Non-pigmented ciliary epithelial cell (primary cell): Measurements from ENCODE around the gene CRLF1.

Experiments used
- DNase-seq: peaks from one replicate; pipeline ENCODE4 v3.0.0-alpha.2; 2010; ENCODE audit warnings: low read depth

CRLF1 gene, protein sequence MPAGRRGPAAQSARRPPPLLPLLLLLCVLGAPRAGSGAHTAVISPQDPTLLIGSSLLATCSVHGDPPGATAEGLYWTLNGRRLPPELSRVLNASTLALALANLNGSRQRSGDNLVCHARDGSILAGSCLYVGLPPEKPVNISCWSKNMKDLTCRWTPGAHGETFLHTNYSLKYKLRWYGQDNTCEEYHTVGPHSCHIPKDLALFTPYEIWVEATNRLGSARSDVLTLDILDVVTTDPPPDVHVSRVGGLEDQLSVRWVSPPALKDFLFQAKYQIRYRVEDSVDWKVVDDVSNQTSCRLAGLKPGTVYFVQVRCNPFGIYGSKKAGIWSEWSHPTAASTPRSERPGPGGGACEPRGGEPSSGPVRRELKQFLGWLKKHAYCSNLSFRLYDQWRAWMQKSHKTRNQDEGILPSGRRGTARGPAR

DNA sequence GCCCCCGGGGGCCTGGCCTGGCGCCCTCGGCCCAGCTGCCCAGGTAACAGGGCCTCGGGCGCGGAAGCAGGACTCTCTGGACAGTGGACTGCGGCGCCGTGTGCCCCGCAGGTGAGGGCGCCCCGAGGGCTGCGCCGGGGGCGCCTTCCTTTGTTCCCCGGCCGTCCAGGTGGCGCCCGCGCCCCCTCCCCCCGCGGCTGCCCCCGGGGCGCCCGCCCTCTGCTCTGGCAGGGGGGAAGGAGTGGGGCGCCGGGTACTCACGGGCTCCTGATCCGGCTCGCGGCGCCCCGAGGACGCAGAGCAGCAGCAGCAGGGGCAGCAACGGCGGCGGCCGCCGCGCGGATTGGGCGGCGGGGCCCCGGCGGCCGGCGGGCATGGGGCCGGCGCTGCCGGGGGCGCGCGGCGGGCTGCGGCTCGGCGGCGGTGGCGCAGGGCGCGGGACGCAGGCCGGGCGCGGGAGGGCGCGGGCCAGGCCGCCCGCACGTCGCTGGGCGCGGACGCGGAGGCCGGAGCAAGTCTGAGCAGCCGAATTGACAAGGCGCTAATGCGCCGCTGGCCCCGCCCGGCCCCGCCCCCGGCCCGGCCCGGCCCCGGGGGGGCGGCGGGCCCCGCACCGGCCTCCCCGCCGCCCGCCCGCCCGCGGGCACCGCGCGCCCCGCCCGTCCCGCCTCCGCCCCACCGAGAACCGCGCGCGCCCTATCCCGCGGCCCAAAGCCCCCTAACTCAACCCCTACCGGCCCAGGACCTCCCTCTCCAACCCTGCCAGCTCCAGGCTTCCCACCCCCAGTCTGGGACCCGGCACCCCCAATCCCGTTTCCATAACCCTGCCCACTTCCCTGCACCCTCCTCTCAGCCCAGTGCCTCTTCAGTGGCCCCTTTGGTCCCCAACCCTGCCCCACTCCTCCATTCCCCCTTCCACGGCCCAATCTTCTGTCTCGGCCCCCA is at the start of gene CRLF1:
CRLF1 (minus strand) TSS at position 519 of the 945 bp plus-strand sequence; CDS start at position 376, 143 bp downstream.
- DNase-seq = no peak

DNA sequence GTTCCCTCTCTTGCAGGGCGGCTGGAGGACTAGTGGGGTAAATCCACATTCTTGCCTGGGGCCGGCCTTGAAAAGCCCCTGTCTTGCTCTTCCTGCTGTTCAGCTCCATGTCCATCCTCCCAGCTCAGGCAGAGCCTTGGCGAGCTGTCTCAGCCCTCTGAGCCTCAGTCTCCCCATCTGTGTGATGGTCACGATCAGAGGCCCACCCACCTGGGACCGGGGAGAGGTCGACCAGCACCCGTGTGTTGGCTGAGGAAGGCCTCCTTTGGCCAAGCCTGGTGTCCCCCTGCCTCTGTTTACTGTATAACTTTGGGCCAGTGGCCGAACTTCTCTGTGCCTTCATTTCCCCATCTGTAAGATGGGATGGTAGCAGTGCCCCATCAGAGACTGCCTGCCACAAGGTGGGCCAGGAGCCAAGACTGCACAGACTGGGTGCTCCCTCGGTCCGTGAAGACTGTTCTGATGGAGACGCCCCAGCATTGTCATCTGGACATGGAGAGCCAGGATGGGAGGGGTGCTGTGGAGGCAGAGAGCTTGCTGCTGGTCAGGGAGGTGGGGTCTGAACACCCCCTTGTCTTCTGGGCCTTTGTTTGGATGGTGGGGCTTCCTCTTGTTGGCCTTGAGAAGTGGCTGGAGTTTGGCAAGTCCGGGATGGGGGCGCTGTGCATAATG is 48.7 kb upstream of the CRLF1 start:
- no peak for DNase-seq

DNA sequence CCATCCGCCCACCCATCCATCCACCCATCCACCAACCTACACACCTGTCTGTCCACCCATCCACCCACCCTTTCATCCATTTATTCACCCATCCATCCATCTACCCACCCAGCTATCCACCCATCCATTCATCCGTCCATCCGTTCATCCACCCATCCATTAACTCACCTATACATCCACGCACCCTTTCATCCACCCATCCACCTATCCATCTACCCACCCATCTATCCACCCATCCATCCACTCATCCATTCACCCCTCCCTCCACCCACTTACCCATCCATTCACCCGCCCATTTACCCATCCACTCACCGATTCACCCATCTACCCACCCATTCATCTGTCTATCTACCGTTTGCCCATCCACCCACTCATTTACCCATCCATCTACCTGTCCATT is 47.9 kb upstream of the CRLF1 start:
- no peak for DNase-seq

DNA sequence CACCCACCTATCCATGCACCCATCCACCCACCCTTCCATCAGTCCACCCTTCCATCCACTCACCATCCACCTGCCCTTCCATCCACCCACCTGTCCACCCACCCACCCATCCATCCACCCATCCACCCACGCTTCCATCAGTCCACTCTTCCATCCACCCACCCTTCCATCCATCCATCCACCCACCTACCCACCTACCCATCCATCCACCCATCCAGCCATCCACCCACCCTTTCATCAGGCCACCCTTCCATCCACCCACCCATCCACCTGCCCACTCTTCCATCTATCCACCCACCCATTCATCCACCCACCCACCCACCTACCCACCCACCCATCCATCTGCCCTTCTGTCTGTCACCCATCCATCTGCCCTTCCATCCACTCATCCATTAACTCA is 47.3 kb upstream of the CRLF1 start:
- DNase-seq = no peak

DNA sequence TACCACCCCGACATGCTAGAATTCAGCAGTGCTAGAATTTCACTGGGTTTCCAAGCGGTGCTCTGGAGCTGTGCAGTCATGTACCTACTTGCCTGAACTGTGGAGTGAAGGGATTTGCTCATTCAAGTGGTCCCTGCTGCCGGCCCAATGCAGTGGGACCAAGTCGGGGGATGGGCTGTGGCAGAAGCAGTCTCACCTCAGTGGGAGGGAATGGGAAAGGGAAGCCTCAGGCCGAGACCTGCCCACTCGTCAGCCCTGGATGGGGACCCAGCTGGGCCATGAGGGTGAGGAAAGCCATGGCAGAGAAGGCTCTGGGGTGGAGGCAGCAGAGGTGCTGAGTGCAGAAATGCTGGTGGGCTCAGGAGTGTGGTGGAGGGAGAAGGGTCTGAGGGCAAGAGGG is 45.1 kb upstream of the CRLF1 start:
- no peak for DNase-seq

DNA sequence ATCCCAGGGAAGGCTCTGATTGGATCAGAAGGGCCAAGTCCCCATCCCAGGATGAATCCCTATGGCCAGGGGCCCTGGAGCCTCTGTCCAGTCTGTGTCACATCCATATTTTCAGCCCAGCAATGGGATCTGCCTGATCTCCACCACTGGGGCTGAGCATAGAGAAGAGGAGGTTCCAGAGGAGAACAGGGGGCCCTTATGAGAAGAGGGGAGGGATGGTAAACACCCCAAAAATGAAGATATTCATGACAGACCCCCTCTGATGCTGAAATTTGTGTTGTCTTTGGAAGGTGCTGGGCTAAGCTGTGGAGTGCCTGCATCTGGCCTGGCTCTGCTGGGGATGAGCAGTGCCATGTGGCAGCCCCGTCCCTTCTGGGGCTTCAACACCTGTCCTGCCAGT is 44.7 kb upstream of the CRLF1 start:
- DNase-seq = no peak

DNA sequence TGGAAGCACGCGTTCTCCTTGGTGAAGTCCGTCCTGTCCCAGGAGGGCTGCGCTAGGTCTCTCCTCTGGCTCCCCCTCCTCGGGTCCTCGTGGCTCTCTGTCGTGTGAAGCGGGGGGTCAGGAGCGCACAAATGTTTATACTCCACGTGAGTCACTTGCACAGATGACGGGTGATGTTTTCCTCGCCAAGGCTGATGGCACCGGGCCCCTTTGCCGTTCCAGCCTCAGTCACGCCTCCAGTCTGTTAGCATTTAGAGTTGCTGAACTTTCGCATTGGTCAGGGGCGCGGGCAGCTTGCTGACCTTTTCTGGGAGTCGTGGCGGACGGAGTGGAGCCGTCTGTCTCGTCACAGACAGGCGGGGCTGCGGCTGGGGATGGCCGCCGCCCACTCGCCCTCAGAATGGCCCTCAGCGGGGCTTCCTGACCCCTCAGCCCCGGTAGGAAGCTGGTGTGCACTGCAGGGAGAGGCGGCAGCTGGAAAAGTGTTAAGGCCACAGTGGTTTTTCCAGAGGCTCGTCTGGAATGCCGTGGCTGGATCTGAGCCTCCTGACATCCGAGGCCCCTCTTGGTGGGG is 44.0 kb upstream of the CRLF1 start:
- DNase-seq = no peak

DNA sequence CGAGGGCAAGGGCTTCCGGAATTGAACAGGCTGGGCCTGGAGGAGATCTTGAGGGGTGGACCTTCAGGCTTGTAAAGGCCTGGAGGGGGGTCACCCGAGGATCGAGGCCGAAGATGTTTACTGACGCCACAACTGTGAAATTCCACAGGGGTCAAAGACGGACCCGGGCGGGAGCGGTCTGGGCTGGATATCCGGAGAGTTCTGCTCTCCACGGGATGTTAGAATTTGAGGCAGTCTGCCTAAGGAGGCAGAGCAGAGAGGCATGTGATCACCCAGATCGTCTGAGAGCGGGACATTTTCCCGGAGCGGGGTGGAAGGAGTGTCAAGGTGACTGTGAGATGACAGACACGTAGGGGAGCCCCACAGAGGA is 43.4 kb upstream of the CRLF1 start:
- no peak for DNase-seq

DNA sequence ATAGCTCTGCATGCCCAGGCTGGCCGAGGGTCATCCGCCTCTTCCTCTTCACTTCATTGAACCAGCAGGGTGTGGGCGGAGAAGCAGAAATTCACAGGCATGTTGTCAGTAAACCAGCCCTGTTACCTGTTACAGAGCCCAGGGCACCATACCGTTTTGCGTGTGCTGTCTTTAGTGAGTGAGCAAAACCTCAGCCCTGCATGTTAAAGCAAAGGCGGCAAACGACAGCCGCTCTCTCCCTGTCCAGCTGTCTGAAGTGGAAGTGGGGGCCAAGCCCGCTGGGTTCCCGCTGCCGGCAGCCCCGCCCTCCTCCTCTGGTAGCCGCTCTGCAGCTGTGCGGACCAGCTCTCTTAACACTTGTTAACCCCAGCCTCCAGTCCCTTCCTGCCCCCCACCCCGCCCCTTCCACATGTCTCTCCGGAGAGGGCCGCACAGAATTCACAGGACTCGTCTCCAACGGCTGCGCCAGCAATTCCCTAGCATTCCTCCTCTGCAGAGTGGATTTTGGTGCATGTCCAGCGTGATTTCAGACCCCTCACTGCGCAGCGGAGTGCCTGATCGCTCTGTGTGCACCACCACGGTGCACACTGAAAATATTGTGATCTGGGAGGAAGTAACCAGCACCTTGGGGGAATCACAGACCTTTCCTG is 42.9 kb upstream of the CRLF1 start:
- DNase-seq = no peak

DNA sequence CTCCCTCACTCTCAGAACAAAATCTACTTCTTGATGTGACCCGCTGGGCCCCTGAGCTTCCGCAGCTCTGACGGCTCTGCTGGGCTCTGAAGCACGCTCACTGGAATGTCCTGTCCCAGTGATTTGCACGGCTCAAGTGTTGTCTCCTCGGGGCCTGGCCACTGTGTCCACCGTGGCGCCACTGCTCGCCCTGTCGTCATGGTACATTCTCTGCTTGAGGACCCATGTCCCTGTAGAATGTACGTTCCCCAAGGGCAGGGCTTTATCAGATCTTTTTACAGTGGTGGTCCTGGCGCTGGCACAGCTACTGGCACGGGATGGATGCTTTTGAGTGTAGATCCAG is 42.3 kb upstream of the CRLF1 start:
- no peak for DNase-seq

DNA sequence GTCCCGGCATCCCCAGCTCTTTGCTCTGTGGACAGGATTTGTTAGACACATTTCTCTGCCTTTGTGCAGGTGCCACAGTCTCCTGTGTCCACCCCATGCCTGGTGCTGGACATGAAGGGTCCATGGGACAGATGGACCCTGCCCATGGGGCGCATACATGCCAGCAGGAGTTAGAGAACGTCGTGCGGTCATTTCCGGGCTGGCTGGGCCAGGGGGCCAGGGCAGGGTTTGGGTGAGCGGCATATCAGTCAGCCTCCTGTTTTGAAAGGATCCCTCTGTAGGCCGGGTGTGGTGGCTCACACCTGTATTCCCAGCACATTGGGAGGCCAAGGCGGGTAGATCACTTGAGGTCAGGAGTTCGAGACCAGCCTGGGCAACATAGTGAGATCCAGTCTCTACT is 41.2 kb upstream of the CRLF1 start:
- no peak for DNase-seq

DNA sequence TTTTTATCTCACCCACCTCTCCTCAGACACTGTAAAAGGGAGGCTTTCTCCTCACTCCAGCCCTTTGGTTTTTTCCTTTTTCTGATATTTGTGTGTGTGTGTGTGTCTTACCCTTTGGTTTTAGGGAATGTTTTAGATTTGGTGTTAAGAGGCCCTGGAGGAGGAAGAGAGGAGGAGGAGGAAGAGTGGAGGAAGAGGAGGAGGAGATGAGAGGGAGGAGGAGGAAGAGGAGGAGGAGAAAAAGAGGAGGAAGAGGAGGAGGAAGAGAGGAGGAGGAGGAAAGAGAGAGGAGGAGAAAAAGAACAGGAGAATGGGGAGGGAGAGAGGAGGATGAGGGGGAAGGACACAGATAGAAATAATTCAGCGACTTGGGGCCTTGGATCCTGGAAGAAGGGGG is 40.8 kb upstream of the CRLF1 start:
- DNase-seq = no peak

DNA sequence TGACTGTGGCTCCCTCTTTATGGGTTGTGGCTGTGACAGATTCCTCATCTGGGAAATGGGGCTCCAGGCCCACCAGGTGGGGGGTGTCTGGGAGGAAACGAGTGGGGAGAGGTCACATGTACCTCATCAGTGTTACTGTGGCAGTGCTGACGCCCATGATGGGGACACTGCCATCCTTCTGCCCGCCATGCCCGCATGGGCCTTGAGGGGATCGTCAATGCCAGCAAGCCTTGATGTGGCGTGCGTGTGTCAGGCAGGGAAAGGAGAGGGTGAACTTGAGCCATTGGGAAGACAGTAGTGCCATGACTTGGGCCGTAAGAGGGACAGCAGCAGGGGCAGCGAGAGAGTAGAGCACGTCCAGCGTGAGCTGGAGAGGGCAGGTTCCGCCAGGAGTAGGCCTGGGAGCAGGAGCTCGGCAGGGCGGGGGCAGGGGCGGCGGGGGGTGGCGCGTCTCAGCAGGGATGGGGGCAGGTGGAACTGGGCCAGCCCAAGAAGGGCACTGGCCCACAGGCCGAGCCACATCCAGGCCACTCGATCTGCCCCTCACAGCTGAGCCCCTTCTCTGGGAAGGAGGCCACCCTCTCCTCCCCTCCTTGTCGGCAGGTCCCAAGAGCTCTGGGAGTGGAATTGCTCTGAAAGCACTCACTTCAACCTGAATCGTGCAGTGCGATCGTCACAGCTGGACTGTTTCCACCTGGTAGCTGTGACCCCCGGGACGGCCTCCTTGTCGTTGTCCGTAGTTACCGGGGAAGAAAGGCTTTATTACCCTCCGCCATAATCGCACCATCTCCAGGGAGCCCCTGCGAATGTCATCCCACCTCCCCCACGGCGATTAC is 40.2 kb upstream of the CRLF1 start:
- no peak for DNase-seq

DNA sequence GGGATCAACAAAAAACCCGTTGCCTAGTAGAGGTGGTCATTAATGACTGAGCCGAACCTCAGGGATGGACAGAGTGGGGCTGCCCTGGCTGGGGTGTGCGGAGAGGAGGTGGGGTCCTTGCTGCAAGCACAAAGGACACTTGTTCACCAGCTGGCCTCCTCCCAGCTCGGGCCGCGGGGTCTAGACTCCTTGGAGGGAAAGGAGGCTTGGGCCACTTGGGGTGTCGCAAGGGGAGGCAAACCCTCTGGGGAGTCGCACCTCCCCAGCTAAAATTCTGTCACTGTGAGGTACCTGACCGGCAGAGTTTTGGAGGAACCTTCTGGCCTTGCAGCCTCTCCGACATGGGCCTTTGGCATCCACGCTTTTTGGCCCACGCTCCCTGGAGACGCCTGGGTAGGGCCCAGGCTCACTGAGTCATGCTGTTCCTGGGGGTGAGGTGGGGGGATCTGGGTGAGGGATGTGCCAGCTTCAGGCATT is 38.5 kb upstream of the CRLF1 start:
- DNase-seq = no peak

DNA sequence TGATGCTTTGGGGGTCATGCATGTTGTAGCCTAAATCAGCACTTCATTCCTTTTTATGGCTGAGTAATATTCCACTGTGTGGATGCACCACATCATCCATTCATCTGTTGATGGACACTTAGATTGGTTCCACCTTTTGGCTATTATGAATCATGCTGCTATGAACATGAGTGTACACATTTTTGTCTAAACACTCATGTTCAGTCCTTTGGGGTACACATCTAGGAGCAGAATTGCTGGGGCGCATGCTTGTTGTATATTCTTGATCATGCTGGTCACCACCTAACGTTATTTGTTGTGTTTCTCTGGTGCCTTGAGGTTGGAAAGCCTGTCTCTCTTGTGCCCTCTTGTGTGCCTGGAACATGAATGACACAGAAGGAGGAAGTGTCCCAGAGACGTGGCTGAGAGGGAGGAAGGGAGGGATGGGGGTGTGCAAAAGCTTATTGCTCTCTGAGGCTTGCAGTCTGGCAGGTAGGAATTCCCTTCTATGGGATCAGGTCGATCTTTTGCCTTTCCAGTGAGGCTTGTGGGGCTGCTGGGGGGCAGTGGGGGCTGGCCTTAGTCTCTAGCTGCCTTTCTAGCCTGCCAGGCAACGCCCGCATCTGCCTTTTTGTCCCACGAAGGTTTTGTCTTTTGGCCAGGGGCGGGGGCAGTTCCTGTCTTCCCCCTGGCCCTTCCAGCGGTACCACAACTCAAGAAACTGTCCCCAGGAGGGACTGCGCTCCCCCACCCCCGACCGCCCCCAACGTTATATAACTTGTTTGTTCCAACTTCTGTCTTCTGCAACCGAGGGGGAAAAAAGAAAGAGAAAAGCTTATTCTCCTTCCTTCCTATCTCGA is 37.8 kb upstream of the CRLF1 start:
- no peak for DNase-seq

DNA sequence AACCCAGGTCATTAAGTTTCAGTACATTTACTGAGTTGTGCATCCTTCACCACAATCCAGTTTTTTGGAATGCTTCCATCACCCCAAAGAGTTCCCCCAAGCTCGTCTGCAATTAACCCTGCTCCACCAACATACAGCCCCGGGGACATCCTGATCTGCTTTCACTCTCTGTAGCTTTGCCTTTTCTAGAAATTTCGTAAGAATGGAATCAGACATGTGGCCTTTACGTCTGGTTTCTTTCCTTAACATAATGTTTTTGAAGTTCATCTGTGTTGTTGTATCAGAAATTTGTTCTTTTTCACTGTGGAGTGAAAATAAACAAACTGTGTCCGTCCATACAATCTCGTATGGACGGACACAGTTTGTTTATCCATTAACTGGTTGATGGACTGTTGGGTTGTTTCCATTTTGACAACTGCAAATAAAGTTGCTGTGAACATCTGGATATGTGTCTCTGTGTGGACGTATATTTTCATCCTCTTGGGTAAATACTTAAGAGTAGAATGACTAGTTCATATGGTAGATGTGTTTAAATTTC is 33.2 kb upstream of the CRLF1 start:
- DNase-seq = no peak

DNA sequence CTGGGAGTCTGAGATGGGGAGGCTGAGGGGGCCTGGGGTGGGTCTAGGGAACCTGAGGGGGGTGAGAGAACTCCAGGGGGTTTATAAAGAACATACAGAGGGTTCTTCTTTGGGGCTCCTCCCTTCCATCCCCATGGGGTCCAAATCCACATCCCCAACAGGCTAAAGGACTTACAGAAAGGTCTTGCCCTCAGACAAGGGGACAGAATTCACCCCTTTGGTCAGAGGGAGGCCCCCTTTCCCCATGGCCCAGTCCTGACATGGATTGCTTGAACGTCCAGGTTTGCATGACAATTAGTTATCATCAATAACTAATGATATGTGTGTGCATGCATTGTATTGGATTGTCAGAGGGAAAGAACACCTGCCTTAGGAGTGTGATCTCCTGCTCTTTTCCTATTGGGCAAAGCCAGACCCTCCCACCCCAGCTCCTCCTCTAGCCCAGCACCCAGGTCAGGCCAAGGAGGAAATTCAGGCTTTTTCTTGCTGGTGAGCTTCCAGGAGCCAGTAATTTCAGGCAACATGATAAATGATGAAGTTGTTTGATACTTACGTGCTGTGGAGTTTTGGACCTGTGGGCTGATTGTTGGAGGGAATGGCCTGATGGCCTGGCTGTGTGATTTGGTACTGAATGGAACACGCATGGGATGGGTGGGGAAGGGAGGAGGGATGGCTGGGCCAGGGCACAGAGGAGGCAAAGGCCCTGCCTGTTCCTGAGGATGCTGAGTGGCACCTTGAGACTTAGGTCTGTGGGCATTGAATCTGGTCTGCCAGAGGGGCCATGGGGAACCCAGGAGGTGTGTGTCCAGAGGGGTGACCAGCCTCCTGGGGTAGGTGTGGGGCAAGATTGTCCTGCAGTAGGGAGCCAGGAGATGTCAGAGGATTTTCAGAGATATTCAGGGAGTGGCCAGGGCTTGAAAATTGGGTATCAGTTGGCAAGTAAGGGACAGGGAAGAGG is 31.4 kb upstream of the CRLF1 start:
- no peak for DNase-seq

DNA sequence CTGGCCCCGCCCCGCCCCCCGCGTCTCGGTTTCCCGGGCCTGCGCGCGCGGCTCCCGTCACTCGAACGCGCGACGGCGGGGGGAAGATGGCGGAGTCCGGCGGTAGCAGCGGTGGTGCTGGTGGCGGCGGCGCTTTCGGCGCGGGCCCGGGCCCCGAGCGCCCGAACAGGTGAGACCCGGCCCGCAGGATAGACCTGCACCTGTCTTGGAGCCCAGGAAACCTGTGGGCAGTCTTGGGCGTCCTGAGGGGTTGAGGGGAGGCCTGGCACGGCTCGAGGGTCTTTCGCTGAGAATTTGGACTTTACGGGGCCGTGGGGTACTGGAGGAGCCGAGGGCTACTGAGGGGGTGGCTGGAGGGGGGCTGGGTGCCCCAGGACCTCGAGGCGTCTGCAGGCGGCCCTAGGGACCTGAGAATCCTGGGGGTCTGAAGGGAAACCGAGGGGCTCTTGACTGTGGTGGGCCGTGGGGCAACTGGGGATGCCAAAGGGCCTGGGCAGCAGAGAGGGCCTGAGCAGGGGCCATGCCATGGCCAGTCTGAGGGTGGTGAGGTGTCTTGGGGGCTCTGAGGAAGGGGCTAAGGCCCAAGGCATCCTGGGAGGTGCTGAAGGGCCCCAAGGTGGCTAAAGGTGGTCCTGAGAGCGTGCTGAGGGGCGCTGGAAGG is 30.5 kb upstream of the CRLF1 start, which contains the start of gene KLHL26:
KLHL26 (plus strand) TSS at position 60 of the 661 bp plus-strand sequence; CDS start at position 87, 27 bp downstream.
- DNase-seq = no peak
